ENCODE results near the gene TWSG1.
"Not testable (repeated sequence)": the region's sequence is repeated elsewhere in the genome, so short reads cannot be mapped to it uniquely, and the experiment has no call there.

TWSG1 gene

GRCh38 chr18:9422816-9423519 is 88.4 kb downstream of the TWSG1 start:
- Histone ChIP-seq H3K4me3 (replicated peaks; ENCODE audit: insufficient read depth, low read length) (no peak overlapping the region), H3K27me3 (ENCODE audit: insufficient read depth, poor library complexity, severe bottlenecking) (no peaks in the 10 kb centered on the region), H3K27ac (replicated peaks) (no peak overlapping the region)
- DNase-seq (ENCODE audit: low read depth in 1 of 2, low spot score in 1 of 2), result no peak
- TF ChIP-seq POLR2AphosphoS5 (IDR thresholded peaks at IDR 0.05; ENCODE audit: low read depth) (no peak), CTCF (IDR thresholded peaks at IDR 0.05; ENCODE audit: insufficient read depth, low read length) (no peak), GABPA (IDR thresholded peaks at IDR 0.05; ENCODE audit: low read depth) (no peak)

- H3K4me3 ChIP-seq (replicated peaks; ENCODE audit: insufficient read depth, low read length); DNase-seq (ENCODE audit: low read depth in 1 of 2, low spot score in 1 of 2); H3K27ac ChIP-seq (replicated peaks); H3K27me3 ChIP-seq (ENCODE audit: insufficient read depth, poor library complexity, severe bottlenecking): not testable (repeated sequence)
Measured at GRCh38 chr18:9423648-9424047, 89.1 kb downstream of the TWSG1 start.

GRCh38 chr18:9424235-9424634 is 89.7 kb downstream of the TWSG1 start:
- H3K27ac ChIP-seq (replicated peaks); H3K27me3 ChIP-seq (ENCODE audit: insufficient read depth, poor library complexity, severe bottlenecking); H3K4me3 ChIP-seq (replicated peaks; ENCODE audit: insufficient read depth, low read length); DNase-seq (ENCODE audit: low read depth in 1 of 2, low spot score in 1 of 2): not testable (repeated sequence)

- no peak for DNase-seq (ENCODE audit: low read depth in 1 of 2, low spot score in 1 of 2)
- TF ChIP-seq REST (IDR thresholded peaks at IDR 0.05; ENCODE audit: insufficient replicate concordance, low read depth) (no peak), SPI1 (IDR thresholded peaks at IDR 0.05; ENCODE audit: borderline replicate concordance, low read depth) (no peak), CTCF (IDR thresholded peaks at IDR 0.05; ENCODE audit: insufficient read depth, low read length) (no peak)
Measured at GRCh38 chr18:9426753-9427152, 92.2 kb downstream of the TWSG1 start.

GRCh38 chr18:9428301-9428706 is 93.7 kb downstream of the TWSG1 start:
- no peaks in the 10 kb centered on the region for H3K27me3 ChIP-seq (ENCODE audit: insufficient read depth, poor library complexity, severe bottlenecking)
- no peak for TF ChIP-seq GABPA (IDR thresholded peaks at IDR 0.05; ENCODE audit: low read depth)
- no peak for TF ChIP-seq SPI1 (IDR thresholded peaks at IDR 0.05; ENCODE audit: borderline replicate concordance, low read depth)
- TF ChIP-seq POLR2AphosphoS5 (IDR thresholded peaks at IDR 0.05; ENCODE audit: low read depth), result no peak
- TF ChIP-seq REST (IDR thresholded peaks at IDR 0.05; ENCODE audit: insufficient replicate concordance, low read depth), result no peak
- no peak for TF ChIP-seq CTCF (IDR thresholded peaks at IDR 0.05; ENCODE audit: insufficient read depth, low read length)

More at GRCh38 chr18:9426753-9427152, 92.2 kb downstream of the TWSG1 start:
- Histone ChIP-seq H3K27me3 (ENCODE audit: insufficient read depth, poor library complexity, severe bottlenecking) (no peaks in the 10 kb centered on the region), H3K27ac (replicated peaks) (no peak overlapping the region), H3K4me3 (replicated peaks; ENCODE audit: insufficient read depth, low read length) (no peak overlapping the region)

More at GRCh38 chr18:9428301-9428706, 93.7 kb downstream of the TWSG1 start:
- no peak overlapping the region for H3K4me3 ChIP-seq (replicated peaks; ENCODE audit: insufficient read depth, low read length)
- no peak overlapping the region for H3K27ac ChIP-seq (replicated peaks)
- no peak for DNase-seq (ENCODE audit: low read depth in 1 of 2, low spot score in 1 of 2)
